NCI-H146 treated with DMSO at 0.1 percent for 48 hours (cell line): ENCODE data around the gene PANK1.

Experiments
- DNase-seq: peaks from one replicate; lab custom pipeline; 2025; ENCODE audit not compliant: unreplicated experiment; lab: John Stamatoyannopoulos, UW

Gene PANK1

GRCh38 chr10:89652806-89653370 lies 7.8 kb upstream of the PANK1 start:
- no peak for DNase-seq

- no peak for DNase-seq
Measured at GRCh38 chr10:89651916-89652573, 7.0 kb upstream of the PANK1 start.

DNA sequence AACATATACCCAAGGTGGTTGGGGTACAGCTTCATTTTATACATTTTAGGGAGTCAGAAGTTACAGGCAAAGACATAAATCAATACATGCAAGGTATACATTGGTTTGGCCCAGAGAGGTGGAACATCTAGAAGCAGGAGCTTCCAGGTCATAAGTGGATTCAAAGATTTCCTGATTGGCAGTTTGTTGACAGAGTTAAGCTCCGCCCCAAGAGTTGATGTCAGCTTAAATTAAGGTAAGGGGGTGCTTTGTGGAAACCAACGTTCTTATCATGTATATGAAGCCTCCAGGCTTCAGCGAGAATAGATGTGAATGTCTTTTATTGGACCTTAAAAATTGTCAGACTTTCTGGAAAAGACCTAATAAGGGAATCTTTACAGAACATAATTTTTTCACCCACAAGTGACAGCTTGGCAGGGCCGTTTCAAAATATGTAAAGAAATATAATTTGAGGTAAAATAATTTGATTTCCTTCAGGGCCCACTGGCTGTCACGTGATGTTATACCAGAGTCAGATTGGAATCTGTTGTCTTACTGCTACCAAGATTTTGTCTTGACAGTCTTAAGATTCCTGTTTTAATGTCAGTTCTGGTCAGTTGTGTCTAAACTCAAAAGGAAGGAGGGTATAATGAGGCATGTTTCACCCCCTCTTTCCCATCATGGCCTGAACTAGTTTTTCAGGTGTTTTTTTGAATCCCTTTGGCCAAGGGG lies 6.3 kb upstream of the PANK1 start:
- DNase-seq = no peak

DNA sequence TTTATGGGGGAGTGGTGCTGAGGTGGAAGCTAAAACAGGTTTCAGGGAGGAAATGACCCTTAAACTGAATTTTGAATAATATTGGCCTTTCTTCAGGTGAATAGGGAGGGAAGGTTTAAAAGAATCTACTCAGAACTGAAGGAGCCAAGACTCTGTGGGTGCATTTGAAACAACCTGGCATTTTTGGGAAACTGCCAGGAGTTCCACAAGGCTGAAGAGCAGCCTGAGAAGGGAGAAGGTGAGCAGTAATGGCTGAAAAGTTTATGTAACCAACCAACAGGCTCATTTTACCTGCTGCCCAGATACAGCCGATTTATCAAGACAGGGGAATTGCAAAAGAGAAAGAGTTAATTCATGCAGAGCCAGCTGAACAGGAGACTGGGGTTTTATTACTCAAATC lies 4.0 kb upstream of the PANK1 start:
- DNase-seq = no peak

GRCh38 chr10:89648074-89648473 lies 3.0 kb upstream of the PANK1 start:
- DNase-seq = no peak

DNA sequence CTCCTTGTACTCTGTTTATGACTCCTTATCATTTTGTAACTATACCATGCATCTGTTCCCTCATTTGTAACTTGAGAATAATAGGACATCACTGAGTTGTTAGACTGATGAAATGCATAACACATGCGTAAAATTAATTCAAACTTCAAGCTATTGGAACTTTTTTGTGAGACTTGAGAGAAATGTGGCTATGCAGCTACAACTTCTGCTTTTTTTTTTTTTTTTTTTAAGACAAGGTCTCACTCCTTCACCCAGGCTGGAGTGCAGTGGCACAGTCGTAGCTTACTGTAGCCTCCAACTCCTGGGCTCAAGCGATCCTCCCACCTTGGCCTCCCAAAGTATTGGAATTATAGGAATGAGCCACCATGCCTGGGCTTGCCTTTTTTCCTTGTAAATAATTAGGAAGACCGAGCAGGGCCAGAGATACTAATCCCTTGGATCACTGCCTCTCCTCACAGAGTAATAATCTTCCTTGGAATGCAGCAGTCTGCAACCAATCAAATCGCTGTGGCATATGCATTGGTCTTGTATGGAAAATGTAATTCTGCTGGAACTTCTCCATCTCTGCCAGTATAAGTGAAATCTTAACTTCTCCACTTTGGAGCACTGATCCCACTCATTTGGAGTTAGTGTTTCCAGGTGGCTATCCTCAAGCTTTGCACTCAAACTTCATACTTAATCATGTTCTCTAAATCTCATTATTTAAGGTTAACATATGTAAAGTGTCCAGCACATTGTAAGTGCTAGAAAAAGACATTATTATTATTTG lies 2.0 kb upstream of the PANK1 start:
- no peak for DNase-seq

DNA sequence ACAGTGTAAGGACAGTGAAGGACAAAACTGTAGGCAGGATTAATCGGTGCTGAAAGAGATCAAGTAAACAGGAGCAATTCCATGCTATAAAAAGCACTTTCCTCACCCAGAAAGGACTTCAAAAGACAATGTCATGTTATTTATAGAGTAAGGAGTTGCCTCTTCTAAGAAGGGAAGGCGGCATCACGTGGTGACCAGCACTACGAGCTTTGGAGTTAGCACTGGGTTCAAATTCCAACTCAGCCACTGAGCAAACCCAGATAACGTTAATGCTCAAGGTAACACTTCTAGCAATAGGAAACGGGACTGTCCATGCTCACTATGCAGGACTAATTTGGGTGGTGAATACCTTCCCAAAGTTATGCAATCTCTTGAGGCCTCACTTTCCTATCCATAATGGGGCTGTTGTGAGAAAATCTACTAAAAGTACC lies 715 bp upstream of the PANK1 start:
- DNase-seq = no peak

DNA sequence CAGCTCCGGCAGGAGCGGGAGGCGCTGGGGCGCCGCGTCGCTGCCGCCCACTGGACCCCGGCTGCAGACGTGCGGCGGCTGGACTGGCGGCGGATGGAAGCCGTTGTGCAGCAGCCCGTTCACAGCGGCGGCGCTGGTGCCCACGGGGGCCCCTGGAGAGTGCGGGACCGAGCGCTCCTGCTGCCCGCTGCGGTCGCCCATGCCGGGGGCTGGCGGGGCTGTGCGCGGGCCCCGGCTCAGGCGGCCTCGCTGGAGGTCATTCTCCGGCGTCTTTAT lies 413 bp downstream of the PANK1 start:
- DNase-seq = peak; percentile 29

GRCh38 chr10:89643812-89644690 lies 991 bp downstream of the PANK1 start:
- peak; percentile 96 for DNase-seq

- DNase-seq = no peak
Measured at GRCh38 chr10:89643431-89643811, 1.6 kb downstream of the PANK1 start.

- no peak for DNase-seq
Measured at GRCh38 chr10:89642193-89642592, 2.8 kb downstream of the PANK1 start.

- DNase-seq = no peak
Measured at GRCh38 chr10:89640241-89640640, 4.8 kb downstream of the PANK1 start.

DNA sequence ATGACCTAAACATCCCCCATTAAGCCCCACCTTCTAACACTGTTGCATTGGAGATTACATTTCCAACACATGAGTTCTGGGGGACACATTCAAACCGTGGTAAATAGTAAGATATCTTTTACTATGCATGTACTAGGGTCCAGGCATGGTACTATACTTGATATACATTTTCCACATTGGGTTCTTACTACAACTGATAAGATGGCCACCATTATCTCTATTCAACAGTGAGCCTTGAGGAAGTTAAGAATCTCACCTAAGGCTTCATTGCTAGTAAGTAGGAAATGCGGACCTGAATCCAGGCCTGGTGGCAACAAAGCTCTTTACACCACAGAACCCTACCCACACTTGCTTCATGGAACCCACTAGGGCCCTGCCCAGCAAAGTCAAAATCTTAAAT lies 5.7 kb downstream of the PANK1 start:
- no peak for DNase-seq

- DNase-seq = no peak
Measured at GRCh38 chr10:89637113-89637512, 7.9 kb downstream of the PANK1 start.

DNA sequence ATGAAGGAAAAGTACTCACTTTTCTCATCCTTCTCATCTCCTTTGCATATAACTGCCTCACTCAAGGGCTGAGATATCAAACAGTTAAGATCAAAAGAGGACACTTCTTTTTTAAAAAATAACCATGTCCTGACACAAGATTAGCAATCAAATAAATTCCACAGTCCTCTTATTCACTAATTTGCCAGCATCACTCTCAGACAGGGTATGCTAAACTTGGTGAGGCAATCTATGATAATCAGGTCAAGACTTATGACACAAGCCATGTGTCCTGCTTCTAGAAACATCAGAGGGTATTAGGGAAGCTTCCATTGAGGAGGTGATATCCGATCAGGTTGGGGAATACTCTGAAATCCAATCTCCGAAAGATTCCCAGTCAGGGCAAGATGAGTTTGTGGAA lies 10.4 kb downstream of the PANK1 start:
- DNase-seq = no peak

- DNase-seq = no peak
Measured at GRCh38 chr10:89633484-89633883, 11.6 kb downstream of the PANK1 start.

DNA sequence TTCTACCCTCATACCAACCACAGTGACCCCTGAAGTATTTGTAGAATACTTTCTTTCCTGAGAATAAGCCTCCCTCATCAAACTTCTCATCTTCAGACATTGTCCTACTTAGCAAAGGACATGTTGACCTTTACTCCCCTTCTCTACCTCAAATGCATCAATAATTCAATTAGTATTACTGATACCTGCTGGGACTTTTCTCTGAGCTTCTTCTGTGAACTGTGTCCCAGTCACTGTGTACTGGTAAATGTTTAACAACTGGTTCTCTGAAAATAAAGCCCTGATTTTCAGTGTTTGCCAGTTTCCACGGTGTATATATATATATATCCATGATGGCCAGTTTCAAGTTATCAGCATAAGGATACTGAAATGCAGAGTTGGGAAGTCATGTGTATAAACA lies 12.2 kb downstream of the PANK1 start:
- no peak for DNase-seq

GRCh38 chr10:89627830-89628229 lies 17.2 kb downstream of the PANK1 start:
- no peak for DNase-seq

- DNase-seq = no peak
Measured at GRCh38 chr10:89625041-89625765, 19.8 kb downstream of the PANK1 start.

DNA sequence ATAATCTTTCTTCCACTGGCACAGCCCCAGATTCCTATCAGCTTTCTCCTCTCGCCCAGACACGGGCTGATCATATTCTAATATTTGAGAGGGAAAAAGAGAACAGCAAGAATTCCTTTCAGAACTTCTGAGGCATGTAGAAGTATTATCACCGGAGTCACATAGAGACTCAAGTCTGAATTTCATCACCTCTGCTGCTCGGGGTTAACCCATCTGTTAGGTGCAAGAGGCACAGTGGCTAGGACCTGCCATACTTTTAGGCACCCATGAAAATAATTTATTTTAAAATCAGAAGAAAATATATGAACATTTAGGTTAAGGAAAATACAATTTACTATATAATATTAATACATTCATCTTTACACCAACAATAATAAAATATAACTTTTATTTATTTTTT lies 21.0 kb downstream of the PANK1 start:
- no peak for DNase-seq
